Tibial nerve (tissue), 4 donors: Measurements from ENCODE around the gene ELANE.

Source experiments
- CTCF ChIP-seq, 5 experiments: fragments of 200-600 bp in 3 of 5; fragments of 450-650 bp in 2 of 5; sonication (generic) in 3 of 5; IDR thresholded peaks; one replicate each; pipeline ENCODE4 v1.5.1; 2016 to 2019; ENCODE audit warnings: antibody characterized with exemption in 5 of 5, mild to moderate bottlenecking in 3 of 5, moderate library complexity in 2 of 5
- EP300 ChIP-seq, 2 donors: sonication (generic); formaldehyde crosslinking; IDR thresholded peaks; one replicate each; pipeline ENCODE4 v1.6.1; 2017; ENCODE audit warnings: antibody characterized with exemption in 2 of 2, mild to moderate bottlenecking in 1 of 2
- POLR2A ChIP-seq, 2 donors: fragments of 450-650 bp; IDR thresholded peaks; one replicate each; pipeline ENCODE4 v1.6.1; 2017; ENCODE audit warnings: antibody characterized with exemption in 2 of 2, mild to moderate bottlenecking in 2 of 2, moderate library complexity in 2 of 2

GRCh38 chr19:867855-868457 lies 15.9 kb downstream of the ELANE start:
- no peak for TF ChIP-seq POLR2A (IDR thresholded peaks at IDR 0.05)
- no peak for TF ChIP-seq EP300 (IDR thresholded peaks at IDR 0.05)
- no peak for TF ChIP-seq CTCF (IDR thresholded peaks at IDR 0.05)
